NCI-H1105 (cell line): ENCODE measurements around the gene CBFA2T2.
"Not testable (repeated sequence)": the region's sequence is repeated elsewhere in the genome, so short reads cannot be mapped to it uniquely, and the experiment has no call there.

ENCODE experiments used
- DNase-seq: peaks from one replicate; lab custom pipeline; 2025; lab: John Stamatoyannopoulos, UW

Gene CBFA2T2

GRCh38 chr20:33470866-33471265 lies 19.0 kb upstream of the CBFA2T2 start:
- no peak for DNase-seq

GRCh38 chr20:33472868-33473435 lies 16.9 kb upstream of the CBFA2T2 start:
- DNase-seq, result no peak

GRCh38 chr20:33474097-33474873 lies 15.6 kb upstream of the CBFA2T2 start:
- no peak for DNase-seq

- peak; percentile 29 for DNase-seq
Observed at GRCh38 chr20:33474963-33475362, 14.9 kb upstream of the CBFA2T2 start.

DNA sequence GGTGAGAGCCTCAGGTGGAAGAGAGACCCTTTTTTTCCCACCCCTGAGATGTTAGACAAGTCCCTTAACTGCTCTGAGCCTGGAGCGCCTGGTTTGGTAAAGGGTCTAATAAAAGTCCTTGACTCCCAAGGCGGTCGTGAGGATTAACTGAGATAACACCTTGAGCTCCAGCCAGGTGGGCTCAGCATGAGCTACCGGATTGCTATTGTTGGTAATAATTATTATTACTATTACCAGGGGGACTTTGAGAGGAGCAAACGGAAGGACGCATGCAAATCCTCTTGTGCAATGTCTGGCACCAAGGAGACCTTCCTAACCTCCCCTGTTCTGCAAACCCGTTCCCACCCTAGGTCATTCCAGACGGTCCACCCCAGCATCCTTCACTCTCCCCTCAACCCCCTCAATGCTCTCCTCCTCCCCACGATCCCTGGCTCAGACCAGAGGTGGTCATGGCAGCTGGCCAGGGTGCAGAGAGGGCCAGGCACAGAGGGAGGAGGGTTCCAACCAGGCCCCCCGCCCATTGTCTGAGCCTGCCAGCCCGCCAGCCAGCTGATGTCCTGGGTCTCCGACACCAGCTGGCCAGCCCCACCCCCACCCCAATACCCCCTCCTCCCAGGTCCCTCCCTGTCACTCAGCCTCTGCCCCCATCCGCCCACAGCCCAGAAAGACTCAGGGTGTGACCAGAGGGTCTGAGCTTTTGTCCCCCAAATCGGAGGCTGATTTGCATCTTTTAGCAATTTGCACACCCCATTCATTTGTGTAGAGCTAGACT lies 14.3 kb upstream of the CBFA2T2 start:
- peak; percentile 85 for DNase-seq

GRCh38 chr20:33477386-33478234 lies 12.3 kb upstream of the CBFA2T2 start:
- DNase-seq, result peak; percentile 97

- DNase-seq, result no peak
Observed at GRCh38 chr20:33480048-33480447, 9.8 kb upstream of the CBFA2T2 start.

DNA sequence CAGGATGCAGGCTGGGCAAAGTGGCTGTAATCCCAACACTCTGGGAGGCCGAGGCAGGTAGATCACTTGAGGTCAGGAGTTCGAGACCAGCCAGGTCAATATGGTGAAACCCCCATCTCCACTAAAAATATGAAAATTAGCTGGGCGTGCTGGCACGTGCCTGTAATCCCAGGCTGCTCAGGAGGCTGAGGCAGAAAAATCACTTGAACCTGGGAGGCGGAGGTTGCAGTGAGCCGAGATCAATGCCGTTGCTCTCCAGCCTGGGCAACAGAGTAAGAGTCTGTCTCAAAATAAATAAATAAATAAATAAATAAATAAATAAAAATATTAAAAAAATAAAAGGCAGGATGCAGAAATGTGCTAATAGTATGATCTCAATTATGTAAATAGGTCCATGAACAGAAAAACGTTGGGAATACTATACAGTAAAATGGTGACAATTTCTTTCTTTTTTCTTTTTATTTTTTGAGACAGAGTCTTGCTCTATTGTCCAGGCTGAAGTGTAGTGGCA lies 8.4 kb upstream of the CBFA2T2 start:
- DNase-seq, result no peak

- DNase-seq, result no peak
Observed at GRCh38 chr20:33482581-33482980, 7.3 kb upstream of the CBFA2T2 start.

DNA sequence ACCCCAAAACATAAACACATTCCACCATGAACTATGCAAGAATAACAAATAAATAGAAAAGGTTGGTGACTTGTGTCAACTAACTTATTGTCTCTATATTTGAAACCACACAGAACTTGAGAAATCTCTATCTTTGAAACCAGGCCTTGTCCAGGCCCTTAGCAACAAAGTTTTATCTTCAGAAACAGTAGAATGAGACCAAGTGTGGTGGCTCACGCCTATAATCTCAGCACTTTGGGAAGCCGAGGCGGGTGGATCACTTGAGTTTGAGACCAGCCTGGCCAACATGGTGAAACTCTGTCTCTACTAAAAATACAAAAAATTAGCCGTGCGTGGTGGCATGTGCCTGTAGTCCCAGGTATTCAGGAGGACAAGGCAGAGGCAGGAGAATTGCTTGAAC lies 6.7 kb upstream of the CBFA2T2 start:
- not testable (repeated sequence) for DNase-seq

DNA sequence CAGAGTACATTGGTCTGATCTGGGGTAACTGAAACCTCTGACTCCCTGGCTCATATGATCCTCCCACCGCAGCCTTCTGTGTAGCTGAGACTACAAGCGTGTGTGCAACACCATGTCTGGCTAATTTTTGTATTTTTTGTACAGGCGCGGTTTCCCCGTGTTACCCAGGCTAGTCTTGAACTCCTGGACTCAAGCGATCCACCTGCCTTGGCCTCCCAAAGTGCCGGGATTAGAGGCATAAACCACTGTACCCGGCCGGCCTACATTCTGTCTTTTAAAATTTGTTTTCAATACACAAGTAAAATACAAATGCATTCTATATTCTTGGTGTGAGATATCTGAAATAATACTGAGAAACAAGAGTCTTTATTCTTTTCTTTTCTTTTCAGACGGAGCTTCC lies 1.7 kb upstream of the CBFA2T2 start:
- no peak for DNase-seq

DNA sequence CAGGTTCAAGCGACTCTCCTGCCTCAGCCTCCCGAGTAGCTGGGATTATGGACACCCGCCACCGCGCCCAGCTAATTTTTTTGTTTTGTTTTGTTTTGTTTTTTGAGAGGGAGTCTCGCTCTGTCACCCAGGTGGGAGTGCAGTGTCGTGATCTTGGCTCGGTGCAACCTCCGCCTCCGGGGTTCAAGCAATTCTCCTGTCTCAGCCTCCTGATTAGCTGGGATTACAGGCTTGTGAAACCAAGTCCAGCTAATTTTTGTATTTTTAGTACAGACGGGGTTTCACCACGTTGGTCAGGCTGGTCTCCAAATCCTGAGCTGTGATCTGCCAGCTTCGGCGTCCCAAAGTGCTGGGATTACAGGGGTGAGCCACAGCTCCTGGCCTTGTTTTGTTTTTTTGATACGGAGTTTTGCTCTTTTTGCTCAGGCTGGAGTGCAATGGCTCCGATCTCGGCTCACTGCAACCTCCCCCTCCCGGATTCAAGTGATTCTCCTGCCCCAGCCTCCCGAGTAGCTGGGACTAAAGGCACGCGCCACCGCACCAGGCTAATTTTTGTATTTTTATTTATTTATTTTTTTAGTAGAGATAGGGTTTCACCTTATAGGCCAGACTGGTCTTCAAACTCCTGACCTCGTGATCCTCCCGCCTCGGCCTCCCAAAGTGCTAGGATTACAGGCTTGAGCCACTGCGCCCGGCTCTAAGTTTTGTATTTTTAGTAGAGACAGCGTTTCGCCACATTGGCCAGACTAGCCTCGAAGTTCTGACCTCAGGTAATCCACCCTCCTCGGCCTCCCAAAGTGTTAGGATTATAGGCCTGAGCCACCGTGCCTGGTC lies 1.0 kb upstream of the CBFA2T2 start:
- not testable (repeated sequence) for DNase-seq

DNA sequence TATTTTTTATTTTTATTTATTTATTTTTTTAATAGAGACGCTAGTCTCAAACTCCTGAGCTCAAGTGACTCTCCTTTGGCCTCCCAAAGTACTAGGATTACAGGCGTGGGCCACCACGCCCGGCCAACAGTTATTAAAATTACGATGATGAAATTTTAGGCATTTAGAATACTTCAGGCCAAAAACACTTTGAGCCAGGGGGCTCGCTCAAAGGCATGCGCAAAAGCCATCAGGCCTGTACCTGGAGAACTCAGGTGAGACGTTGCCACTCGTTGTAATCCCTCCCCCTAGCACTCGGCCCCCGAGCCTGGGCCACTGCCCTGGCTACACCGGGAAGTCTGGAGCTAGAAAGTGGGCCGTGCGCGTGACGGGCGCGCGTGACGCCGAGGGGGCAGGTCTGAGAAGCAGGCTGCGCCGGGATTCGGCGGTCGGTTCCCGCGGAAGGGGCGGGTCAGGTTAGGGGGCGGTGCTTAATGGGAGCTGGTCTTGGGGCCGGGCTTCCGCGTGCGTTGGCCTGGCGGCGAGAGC lies 337 bp upstream of the CBFA2T2 start:
- DNase-seq, result peak; percentile 96

- DNase-seq, result peak; percentile 31
Observed at GRCh38 chr20:33490934-33491656, 1.2 kb downstream of the CBFA2T2 start.

DNA sequence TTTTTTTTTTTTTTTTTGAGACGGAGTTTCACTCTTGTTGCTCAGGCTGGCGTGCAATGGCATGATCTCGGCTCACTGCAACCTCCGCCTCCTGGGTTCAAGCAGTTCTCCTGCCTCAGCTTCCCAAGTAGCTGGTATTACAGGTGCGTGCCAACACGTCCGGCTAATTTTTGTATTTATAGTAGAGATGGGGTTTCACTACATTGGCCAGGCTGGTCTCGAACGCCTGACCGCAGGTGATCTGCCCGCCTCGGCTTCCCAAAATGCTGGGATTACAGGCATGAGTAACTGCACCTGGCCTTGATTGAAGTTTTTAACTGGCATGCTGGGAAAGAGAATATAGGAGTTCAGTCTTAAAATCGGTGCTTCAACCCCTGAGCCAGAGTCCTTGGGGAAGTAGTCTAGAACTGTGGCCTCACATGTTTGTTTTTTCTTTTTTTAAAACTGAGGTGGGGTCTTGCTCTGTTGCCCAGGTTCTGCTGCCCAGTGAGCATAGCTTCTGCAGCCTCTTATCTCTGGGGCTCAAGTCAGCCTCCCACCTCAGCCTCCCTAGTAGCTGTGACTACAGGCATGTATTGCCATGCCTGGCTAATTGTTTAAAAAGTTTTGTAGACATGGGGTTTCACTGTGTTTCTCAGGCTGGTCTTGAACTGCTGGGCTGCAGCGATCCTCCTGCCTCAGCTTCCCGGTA lies 3.3 kb downstream of the CBFA2T2 start:
- no peak for DNase-seq

- DNase-seq, result not testable (repeated sequence)
Observed at GRCh38 chr20:33496776-33497175, 6.9 kb downstream of the CBFA2T2 start.

GRCh38 chr20:33499355-33499754 lies 9.5 kb downstream of the CBFA2T2 start:
- no peak for DNase-seq

GRCh38 chr20:33501000-33501399 lies 11.1 kb downstream of the CBFA2T2 start:
- DNase-seq, result no peak

- no peak for DNase-seq
Observed at GRCh38 chr20:33503564-33503963, 13.7 kb downstream of the CBFA2T2 start.
